ENCODE results near the gene NUCKS1. TPM values are rescaled to one million over a fixed set of nuclear protein-coding genes. Genes with fewer than 3 reads are reported as not detected.

NUCKS1 gene
- total RNA-seq, 1 experiment from 2014 or later: 210 TPM

DNA sequence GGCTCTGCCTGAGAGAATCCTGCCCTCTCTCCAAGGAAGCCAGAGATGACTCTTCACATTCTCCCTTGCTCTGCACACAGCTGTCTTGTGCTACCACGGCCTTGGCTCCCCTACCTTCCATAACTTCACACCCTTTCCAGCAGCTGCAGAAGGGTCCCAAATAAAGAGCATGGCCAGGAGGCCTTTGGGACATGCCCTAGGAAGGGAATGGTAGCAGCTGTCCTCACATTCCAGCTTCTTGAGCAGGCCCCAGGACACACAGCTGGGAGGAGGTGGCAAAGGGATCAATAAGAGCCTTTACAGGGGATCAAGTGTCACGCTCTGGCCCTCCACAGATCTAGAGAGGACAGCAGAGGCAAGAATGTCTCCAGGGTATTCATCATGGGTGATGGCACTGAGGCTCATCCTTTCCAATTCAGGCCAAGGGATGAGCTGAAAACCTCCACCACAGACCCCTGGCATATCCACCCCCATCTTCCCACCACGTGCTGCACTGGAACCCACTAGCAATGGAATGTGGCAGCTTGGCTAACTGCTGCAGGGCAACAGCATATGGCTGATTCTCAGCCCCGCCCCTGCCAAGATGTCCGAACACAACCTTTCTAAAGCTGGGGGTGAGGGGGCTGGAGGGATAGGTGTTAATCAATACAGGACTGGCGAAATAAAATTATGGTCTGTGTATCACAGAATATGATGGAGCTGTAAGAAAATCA lies 43.1 kb upstream of the NUCKS1 start:
- Histone ChIP-seq H3K4me1 (ENCODE audit: control insufficient read depth, insufficient read depth, low read length) (no peaks in the 10 kb centered on the region), H3K36me3 (ENCODE audit: control insufficient read depth, insufficient read depth, low read length) (peaks cover 4% of the 10 kb centered on the region; the same call in 1 of the 2 replicates), H3K27me3 (ENCODE audit: control insufficient read depth, insufficient read depth, low read length) (no peaks in the 10 kb centered on the region), H3K4me3 (ENCODE audit: low read depth in 2 of 2, low read length in 2 of 2) (no peak overlapping the region), H3K9me3 (ENCODE audit: control insufficient read depth, insufficient read depth, low read depth, low read length) (no peaks in the 10 kb centered on the region), H3K27ac (ENCODE audit: low read length) (no peak overlapping the region)
- BruUV-seq (replicated peaks): no TSS peak
- DNase-seq (ENCODE audit: low read depth, low spot score) (no peak), ATAC-seq (no peak)
- ChIA-PET CTCF (interaction anchor here (1.2 to 2.0 kb wide), 3 partner anchors 114 to 339 kb away, joined by 3 to 10 read pairs (median 5); no protein-coding TSS in a partner anchor), POLR2A (no interaction called here)
- intact Hi-C loops (cut with micrococcal nuclease; ENCODE audit: unreplicated experiment): loop anchor here (5.0 kb wide), 1 partner anchor 309 kb away; no protein-coding TSS in a partner anchor
- TF ChIP-seq SIN3A (IDR thresholded peaks at IDR 0.05; ENCODE audit: borderline replicate concordance, insufficient read depth, low read depth, low read length) (no peak), POLR2AphosphoS5 (IDR thresholded peaks at IDR 0.05; ENCODE audit: low read depth, low read length) (no peak), TCF7L2 (IDR thresholded peaks at IDR 0.05; ENCODE audit: low read depth, low read length) (no peak), CTCF (IDR thresholded peaks at IDR 0.05) (no peak), REST (IDR thresholded peaks at IDR 0.05; ENCODE audit: insufficient read depth in 1 of 2, low read depth in 2 of 2, low read length in 1 of 2) (no peak)
- in situ Hi-C loops (cut with HindIII; ENCODE audit: low pct_unique_long_range_greater_than_20kb, low sequenced_read_pairs): no loop called here

- no TSS peak for BruUV-seq (replicated peaks)
- Histone ChIP-seq H3K36me3 (ENCODE audit: control insufficient read depth, insufficient read depth, low read length) (peaks cover 4% of the 10 kb centered on the region; the same call in 1 of the 2 replicates), H3K4me1 (ENCODE audit: control insufficient read depth, insufficient read depth, low read length) (no peaks in the 10 kb centered on the region), H3K9me3 (ENCODE audit: control insufficient read depth, insufficient read depth, low read depth, low read length) (no peaks in the 10 kb centered on the region), H3K27me3 (ENCODE audit: control insufficient read depth, insufficient read depth, low read length) (no peaks in the 10 kb centered on the region), H3K4me3 (ENCODE audit: low read depth in 2 of 2, low read length in 2 of 2) (no peak overlapping the region), H3K27ac (ENCODE audit: low read length) (no peak overlapping the region)
- ChIA-PET CTCF (interaction anchor here (0.5 to 2.9 kb wide), 10 partner anchors 19 to 339 kb away, joined by 3 to 36 read pairs (median 4); no protein-coding TSS in a partner anchor), POLR2A (no interaction called here)
- intact Hi-C loops (cut with micrococcal nuclease; ENCODE audit: unreplicated experiment): loop anchor here (5.0 kb wide), 1 partner anchor 310 kb away; no protein-coding TSS in a partner anchor
- TF ChIP-seq REST (IDR thresholded peaks at IDR 0.05; ENCODE audit: insufficient read depth in 1 of 2, low read depth in 2 of 2, low read length in 1 of 2): no peak
- no peak for TF ChIP-seq POLR2AphosphoS5 (IDR thresholded peaks at IDR 0.05; ENCODE audit: low read depth, low read length)
- no peak for TF ChIP-seq TCF7L2 (IDR thresholded peaks at IDR 0.05; ENCODE audit: low read depth, low read length)
- no peak for TF ChIP-seq CTCF (IDR thresholded peaks at IDR 0.05)
- no peak for TF ChIP-seq SIN3A (IDR thresholded peaks at IDR 0.05; ENCODE audit: borderline replicate concordance, insufficient read depth, low read depth, low read length)
- ATAC-seq (no peak), DNase-seq (ENCODE audit: low read depth, low spot score) (no peak)
- in situ Hi-C loops (cut with HindIII; ENCODE audit: low pct_unique_long_range_greater_than_20kb, low sequenced_read_pairs): no loop called here
These were observed 42.5 kb upstream of the NUCKS1 start for GRCh38 chr1:205792481-205792881.
